ENCODE data around the gene OR1G1.
"Not testable (repeated sequence)": the region's sequence is repeated elsewhere in the genome, so short reads cannot be mapped to it uniquely, and the experiment has no call there.

OR1G1 gene

GRCh38 chr17:3127451-3127850 is at the start of gene OR1G1:
Gene OR1G1 (minus strand): TSS chr17:3127551. CDS start chr17:3127551, 0 bp downstream.
- no peak for DNase-seq (ENCODE audit: low spot score)

- no peak for DNase-seq (ENCODE audit: low spot score)
Observed at GRCh38 chr17:3167574-3167973, 40.2 kb upstream of the OR1G1 start.

DNA sequence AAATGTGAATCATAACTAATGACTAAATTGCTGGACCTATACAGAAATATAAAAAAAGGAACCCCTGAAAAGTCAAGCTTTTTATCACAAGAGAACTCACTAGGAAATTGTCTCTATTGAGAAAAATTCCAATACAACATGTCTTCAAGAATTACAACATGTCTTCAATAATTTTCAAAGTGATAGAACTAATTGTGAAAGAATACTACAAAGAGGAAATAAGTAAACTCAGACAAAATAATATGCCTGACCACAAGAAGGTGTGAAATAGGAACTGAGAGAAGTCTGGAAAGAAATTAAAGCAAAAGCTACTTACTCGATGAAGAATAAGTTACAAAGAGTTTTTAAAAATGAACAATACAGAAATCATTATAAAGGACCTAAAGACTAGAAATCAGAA is 29.9 kb upstream of the OR1G1 start:
- DNase-seq (ENCODE audit: low spot score) = no peak

DNA sequence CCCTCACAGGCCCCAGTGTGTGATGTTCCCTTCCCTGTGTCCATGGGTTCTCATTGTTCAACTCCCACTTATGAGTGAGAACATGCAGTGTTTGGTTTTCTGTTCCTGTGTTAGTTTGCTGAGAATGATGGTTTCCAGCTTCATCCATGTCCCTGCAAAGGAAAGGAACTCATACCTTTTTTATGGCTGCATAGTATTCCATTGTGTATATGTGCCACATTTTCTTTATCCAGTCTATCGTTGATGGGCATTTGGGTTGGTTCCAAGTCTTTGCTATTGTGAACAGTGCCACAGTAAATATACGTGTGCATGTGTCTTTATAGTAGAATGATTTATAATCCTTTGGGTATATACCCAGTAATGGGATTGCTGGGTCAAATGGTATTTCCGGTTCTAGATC is 10.1 kb upstream of the OR1G1 start:
- not testable (repeated sequence) for DNase-seq (ENCODE audit: low spot score)

GRCh38 chr17:3104322-3104721 is 23.0 kb downstream of the OR1G1 start, which contains the start of gene OR1D2:
Gene OR1D2 (minus strand): TSS chr17:3104422. CDS start chr17:3092996, 11,426 bp downstream.
- DNase-seq (ENCODE audit: low spot score) = no peak

Data from CD4-positive, alpha-beta T cell treated with Interleukin-6 at 100 ng/mL for 8 hours (primary cell).